ENCODE data around the gene SPAG9.

Gene SPAG9

GRCh38 chr17:50949989-50950877, 170.4 kb downstream of the SPAG9 start:
- peak; percentile 80 for DNase-seq (ENCODE audit: low spot score)
- peak; percentile 93 for TF ChIP-seq CTCF (IDR thresholded peaks at IDR 0.05; ENCODE audit: extremely low read depth, missing control alignments)

GRCh38 chr17:50949128-50949988, 171.3 kb downstream of the SPAG9 start:
- no peak for TF ChIP-seq CTCF (IDR thresholded peaks at IDR 0.05; ENCODE audit: extremely low read depth, missing control alignments)
- peak; percentile 6 for DNase-seq (ENCODE audit: low spot score)

- TF ChIP-seq CTCF (IDR thresholded peaks at IDR 0.05; ENCODE audit: extremely low read depth, missing control alignments), result no peak
- no peak for DNase-seq (ENCODE audit: low spot score)
These were observed 172.0 kb downstream of the SPAG9 start for GRCh38 chr17:50948711-50949110.

GRCh38 chr17:50947782-50948543, 172.7 kb downstream of the SPAG9 start:
- no peak for TF ChIP-seq CTCF (IDR thresholded peaks at IDR 0.05; ENCODE audit: extremely low read depth, missing control alignments)
- peak; percentile 8 for DNase-seq (ENCODE audit: low spot score)

- no peak for TF ChIP-seq CTCF (IDR thresholded peaks at IDR 0.05; ENCODE audit: extremely low read depth, missing control alignments)
- DNase-seq (ENCODE audit: low spot score), result peak; percentile 7
These were observed 173.5 kb downstream of the SPAG9 start for GRCh38 chr17:50946891-50947781.

- DNase-seq (ENCODE audit: low spot score), result peak; percentile 19
These were observed 174.3 kb downstream of the SPAG9 start for GRCh38 chr17:50946223-50946890.

More at GRCh38 chr17:50946223-50946890, 174.3 kb downstream of the SPAG9 start:
- no peak for TF ChIP-seq CTCF (IDR thresholded peaks at IDR 0.05; ENCODE audit: extremely low read depth, missing control alignments)

Data from GM20000 (cell line).